Measurements from ENCODE around the gene ETV6.

ETV6 gene

DNA sequence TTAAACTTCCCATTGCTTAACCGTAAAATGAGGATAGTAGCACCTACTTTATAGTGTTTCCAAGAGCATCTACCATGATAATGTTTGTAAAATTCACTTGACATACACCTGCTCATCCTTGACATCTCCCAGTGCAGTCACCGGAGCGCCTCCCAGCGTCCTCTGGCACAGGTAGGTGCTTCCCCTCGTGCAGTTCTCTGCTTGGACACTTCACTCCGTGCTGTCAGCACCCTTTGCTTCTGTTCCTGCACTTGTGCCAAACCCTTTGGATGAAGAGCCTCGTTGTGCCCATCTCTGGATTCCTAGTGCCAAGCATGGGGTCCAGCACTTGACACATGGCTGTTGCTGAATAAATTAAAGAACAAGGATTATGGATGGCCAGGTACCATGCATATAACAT is 28.3 kb downstream of the ETV6 start:
- no peak for TF ChIP-seq TAF1 (IDR thresholded peaks at IDR 0.05; ENCODE audit: borderline replicate concordance, insufficient read depth, low read length)
- TF ChIP-seq, protein P1, sequence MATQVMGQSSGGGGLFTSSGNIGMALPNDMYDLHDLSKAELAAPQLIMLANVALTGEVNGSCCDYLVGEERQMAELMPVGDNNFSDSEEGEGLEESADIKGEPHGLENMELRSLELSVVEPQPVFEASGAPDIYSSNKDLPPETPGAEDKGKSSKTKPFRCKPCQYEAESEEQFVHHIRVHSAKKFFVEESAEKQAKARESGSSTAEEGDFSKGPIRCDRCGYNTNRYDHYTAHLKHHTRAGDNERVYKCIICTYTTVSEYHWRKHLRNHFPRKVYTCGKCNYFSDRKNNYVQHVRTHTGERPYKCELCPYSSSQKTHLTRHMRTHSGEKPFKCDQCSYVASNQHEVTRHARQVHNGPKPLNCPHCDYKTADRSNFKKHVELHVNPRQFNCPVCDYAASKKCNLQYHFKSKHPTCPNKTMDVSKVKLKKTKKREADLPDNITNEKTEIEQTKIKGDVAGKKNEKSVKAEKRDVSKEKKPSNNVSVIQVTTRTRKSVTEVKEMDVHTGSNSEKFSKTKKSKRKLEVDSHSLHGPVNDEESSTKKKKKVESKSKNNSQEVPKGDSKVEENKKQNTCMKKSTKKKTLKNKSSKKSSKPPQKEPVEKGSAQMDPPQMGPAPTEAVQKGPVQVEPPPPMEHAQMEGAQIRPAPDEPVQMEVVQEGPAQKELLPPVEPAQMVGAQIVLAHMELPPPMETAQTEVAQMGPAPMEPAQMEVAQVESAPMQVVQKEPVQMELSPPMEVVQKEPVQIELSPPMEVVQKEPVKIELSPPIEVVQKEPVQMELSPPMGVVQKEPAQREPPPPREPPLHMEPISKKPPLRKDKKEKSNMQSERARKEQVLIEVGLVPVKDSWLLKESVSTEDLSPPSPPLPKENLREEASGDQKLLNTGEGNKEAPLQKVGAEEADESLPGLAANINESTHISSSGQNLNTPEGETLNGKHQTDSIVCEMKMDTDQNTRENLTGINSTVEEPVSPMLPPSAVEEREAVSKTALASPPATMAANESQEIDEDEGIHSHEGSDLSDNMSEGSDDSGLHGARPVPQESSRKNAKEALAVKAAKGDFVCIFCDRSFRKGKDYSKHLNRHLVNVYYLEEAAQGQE (IDR thresholded peaks at IDR 0.05; ENCODE audit: insufficient read depth in 1 of 2, low read depth in 2 of 2, low read length in 2 of 2) = no peak
- TF ChIP-seq SIN3A (IDR thresholded peaks at IDR 0.05; ENCODE audit: borderline replicate concordance, insufficient read depth, low read length) = no peak
- TF ChIP-seq POLR2AphosphoS5 (IDR thresholded peaks at IDR 0.05; ENCODE audit: low read depth, low read length) = no peak
- no peak for TF ChIP-seq FOXP2 (optimal IDR thresholded peaks at IDR 0.05; ENCODE audit: borderline replicate concordance, extremely low read depth, extremely low read length, insufficient read depth)

DNA sequence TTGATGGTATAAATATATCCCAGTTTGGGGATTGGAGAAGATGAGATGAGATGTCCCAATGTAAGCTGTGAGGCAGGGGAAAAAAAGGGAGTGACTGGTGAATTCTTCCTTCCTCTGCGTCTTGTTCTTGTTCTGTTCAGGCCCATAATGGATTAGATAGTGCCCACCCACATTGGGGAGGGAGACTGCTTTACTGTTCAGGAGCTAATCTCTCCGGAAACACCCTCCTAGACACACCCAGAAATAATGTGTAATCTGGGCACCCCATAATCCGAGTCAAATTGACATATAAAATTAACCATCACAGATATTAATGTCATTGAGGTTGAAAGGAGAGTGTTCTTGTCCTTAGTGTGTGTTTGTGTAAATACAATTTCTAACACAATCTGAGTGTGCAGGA is 29.3 kb downstream of the ETV6 start:
- TF ChIP-seq TAF1 (IDR thresholded peaks at IDR 0.05; ENCODE audit: borderline replicate concordance, insufficient read depth, low read length) (no peak), SIN3A (IDR thresholded peaks at IDR 0.05; ENCODE audit: borderline replicate concordance, insufficient read depth, low read length) (no peak), FOXP2 (optimal IDR thresholded peaks at IDR 0.05; ENCODE audit: borderline replicate concordance, extremely low read depth, extremely low read length, insufficient read depth) (no peak), POLR2AphosphoS5 (IDR thresholded peaks at IDR 0.05; ENCODE audit: low read depth, low read length) (no peak)
- TF ChIP-seq, protein P1 (IDR thresholded peaks at IDR 0.05; ENCODE audit: insufficient read depth in 1 of 2, low read depth in 2 of 2, low read length in 2 of 2) = no peak

DNA sequence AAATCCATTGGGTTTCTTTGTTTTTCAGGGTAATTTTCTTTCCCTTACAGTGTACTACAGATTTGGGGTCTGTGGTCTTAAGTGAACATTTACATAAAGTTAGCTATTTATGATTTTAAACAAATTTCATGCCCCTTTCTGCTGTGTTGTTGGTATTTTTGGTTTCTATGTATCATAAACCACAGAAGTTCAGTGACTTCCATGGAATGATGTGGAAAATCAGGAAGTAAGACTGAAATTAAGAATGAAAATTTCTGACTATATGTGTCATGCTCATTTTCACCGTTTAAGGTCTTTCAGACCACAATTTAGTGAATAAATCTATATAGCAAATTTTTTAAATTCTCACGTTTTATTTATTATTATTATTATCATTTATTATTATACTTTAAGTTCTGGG is 31.7 kb downstream of the ETV6 start:
- TF ChIP-seq FOXP2 (optimal IDR thresholded peaks at IDR 0.05; ENCODE audit: borderline replicate concordance, extremely low read depth, extremely low read length, insufficient read depth) (no peak), TAF1 (IDR thresholded peaks at IDR 0.05; ENCODE audit: borderline replicate concordance, insufficient read depth, low read length) (no peak), POLR2AphosphoS5 (IDR thresholded peaks at IDR 0.05; ENCODE audit: low read depth, low read length) (no peak), SIN3A (IDR thresholded peaks at IDR 0.05; ENCODE audit: borderline replicate concordance, insufficient read depth, low read length) (no peak)
- TF ChIP-seq, protein P1 (IDR thresholded peaks at IDR 0.05; ENCODE audit: insufficient read depth in 1 of 2, low read depth in 2 of 2, low read length in 2 of 2) = no peak

DNA sequence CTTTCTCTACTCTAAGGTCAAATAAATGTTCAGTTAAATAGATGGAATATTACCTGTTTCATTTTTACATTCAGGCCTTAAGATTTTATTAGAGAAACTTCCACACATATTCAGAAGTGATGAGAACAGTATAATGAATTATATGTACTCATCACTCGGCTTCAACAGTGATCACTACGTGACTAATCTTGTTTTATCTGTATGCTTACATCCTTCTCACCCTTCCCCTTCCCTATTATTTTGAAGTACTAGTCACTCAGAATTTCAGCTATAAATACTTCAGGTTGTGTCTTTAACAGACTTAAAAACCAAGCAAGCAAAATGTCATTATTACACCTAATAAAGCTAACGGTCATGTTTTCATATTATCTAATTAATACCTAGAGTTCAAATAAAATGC is 34.9 kb downstream of the ETV6 start:
- TF ChIP-seq SIN3A (IDR thresholded peaks at IDR 0.05; ENCODE audit: borderline replicate concordance, insufficient read depth, low read length) = no peak
- TF ChIP-seq, protein P1 (IDR thresholded peaks at IDR 0.05; ENCODE audit: insufficient read depth in 1 of 2, low read depth in 2 of 2, low read length in 2 of 2) = no peak
- no peak for TF ChIP-seq FOXP2 (optimal IDR thresholded peaks at IDR 0.05; ENCODE audit: borderline replicate concordance, extremely low read depth, extremely low read length, insufficient read depth)
- TF ChIP-seq POLR2AphosphoS5 (IDR thresholded peaks at IDR 0.05; ENCODE audit: low read depth, low read length) = no peak
- no peak for TF ChIP-seq TAF1 (IDR thresholded peaks at IDR 0.05; ENCODE audit: borderline replicate concordance, insufficient read depth, low read length)

DNA sequence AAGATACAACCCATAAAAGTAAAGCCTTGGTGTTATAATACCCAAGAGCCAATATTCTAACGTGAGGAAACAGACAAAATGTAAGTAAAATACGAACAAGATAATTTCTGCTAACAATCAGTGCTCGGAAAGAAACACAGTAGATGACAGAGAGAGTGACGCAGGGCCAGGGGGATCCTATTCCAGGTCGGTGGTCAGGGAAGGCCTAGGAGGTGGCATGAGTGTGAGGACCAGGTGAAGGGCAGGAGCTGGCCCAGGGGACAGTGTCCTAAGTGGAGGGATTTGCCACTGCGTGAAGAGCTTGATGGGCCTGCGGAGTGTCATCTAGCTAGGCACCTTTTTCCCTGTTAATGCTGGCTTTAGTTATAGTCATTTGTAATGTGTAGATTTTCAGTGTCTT is 35.3 kb downstream of the ETV6 start:
- TF ChIP-seq FOXP2 (optimal IDR thresholded peaks at IDR 0.05; ENCODE audit: borderline replicate concordance, extremely low read depth, extremely low read length, insufficient read depth) = no peak
